K562 (cell line): Measurements from ENCODE around the gene PTPRT. TPM values are rescaled to one million over a fixed set of nuclear protein-coding genes. Genes with fewer than 3 reads are reported as not detected.

Experiments
- ATAC-seq: fragments of 200-7000 bp; cut with Tn5 transposase; 3 replicates; pipeline ENCODE4 v1.9.1; 2020; ENCODE audit warnings: moderate library complexity
- BruUV-seq: library from RNA; stranded (reverse); fragments of 400-500 nt; replicated peaks from 2 replicates; lab custom pipeline; 2021; lab: Mats Ljungman, UMichigan
- CTCF ChIA-PET: fragments of 300-600 bp; formaldehyde crosslinking; extraction: SDS; loops from one replicate; lab custom pipeline; 2021; ENCODE audit warnings: low intra/inter-chr PET ratio; lab: Yijun Ruan, JAX
- POLR2A ChIA-PET: fragments of 300-600, 350-650 bp; sonication (Branson Sonifier 250); formaldehyde crosslinking; extraction: SDS; loops from one replicate; lab custom pipeline; 2021; ENCODE audit warnings: antibody characterized with exemption, inconsistent platforms; lab: Yijun Ruan, JAX
- DNase-seq, 4 experiments: peaks; one replicate each; pipeline versions ENCODE4 v3.0.0 to v3.0.0-alpha.2; 2011 to 2018; ENCODE audit warnings: low spot score in 3 of 4, mixed read lengths in 3 of 4; ENCODE audit errors: extremely low read depth in 1 of 4
- FAIRE-seq: peaks from 2 replicates; lab custom pipeline; 2011; peaks lifted over from hg19 to GRCh38; lab: Jason Lieb, UNC
- H2AFZ ChIP-seq: 2 replicates; pipeline ENCODE4 v1.6.0; 2011; ENCODE audit warnings: low read depth, low read length, control low read depth, inconsistent platforms
- H3K27ac ChIP-seq: fragments of 200-600 bp; 3 replicates; pipeline ENCODE4 v1.8.0; 2011; ENCODE audit warnings: low read depth, mild to moderate bottlenecking, control low read depth, inconsistent platforms, low read length, moderate library complexity, mixed read lengths; ENCODE audit errors: extremely low read depth
- H3K27me3 ChIP-seq, 2 experiments: fragments of 300-600 bp in 1 of 2; 2 replicates in 1 of 2; 3 replicates in 1 of 2; pipeline versions ENCODE4 v1.6.0 to v1.8.0; 2011; ENCODE audit warnings: inconsistent platforms in 2 of 2, low read length in 2 of 2, mild to moderate bottlenecking in 1 of 2, mixed read lengths in 1 of 2, moderate library complexity in 1 of 2; ENCODE audit not compliant: control insufficient read depth in 2 of 2, insufficient read depth in 2 of 2
- H3K36me3 ChIP-seq: fragments of 300-600 bp; 3 replicates; pipeline ENCODE4 v1.8.0; 2011; ENCODE audit warnings: mild to moderate bottlenecking, low read length, inconsistent platforms; ENCODE audit not compliant: control insufficient read depth, insufficient read depth
- H3K4me1 ChIP-seq, 2 experiments: fragments of 200-600 bp in 1 of 2; replicated peaks in 1 of 2; 2 replicates in 1 of 2; 3 replicates in 1 of 2; pipeline versions ENCODE4 v1.5.1 to v1.8.0; 2011; ENCODE audit warnings: inconsistent platforms in 2 of 2, low read length in 2 of 2, mild to moderate bottlenecking in 1 of 2, mixed read lengths in 1 of 2, moderate library complexity in 1 of 2; ENCODE audit not compliant: control insufficient read depth in 2 of 2, insufficient read depth in 2 of 2
- H3K4me2 ChIP-seq: 2 replicates; pipeline ENCODE4 v1.6.1; 2011; ENCODE audit warnings: low read length, control low read depth, inconsistent platforms, mixed read lengths; ENCODE audit not compliant: insufficient read depth
- H3K4me3 ChIP-seq: fragments of 200-600 bp; sonication (generic), shearing (Covaris generic); 2 replicates; pipeline ENCODE4 v1.5.1; 2016; ENCODE audit warnings: control low read depth, inconsistent platforms
- H3K79me2 ChIP-seq: fragments of 200-600 bp; 3 replicates; pipeline ENCODE4 v1.8.0; 2011; ENCODE audit warnings: low read length, inconsistent platforms; ENCODE audit not compliant: control insufficient read depth, insufficient read depth
- H3K9ac ChIP-seq, 2 experiments: 2 replicates each; pipeline versions ENCODE4 v1.6.0 to v1.6.1; 2011; ENCODE audit warnings: low read depth in 2 of 2, low read length in 2 of 2, control low read depth in 1 of 2, inconsistent platforms in 1 of 2, mild to moderate bottlenecking in 1 of 2, mixed read lengths in 1 of 2; ENCODE audit not compliant: insufficient read depth in 1 of 2
- H3K9me1 ChIP-seq: one replicate; pipeline ENCODE4 v1.6.0; 2011; ENCODE audit warnings: inconsistent platforms, mild to moderate bottlenecking, low read length, moderate library complexity; ENCODE audit not compliant: control insufficient read depth, insufficient read depth
- H3K9me3 ChIP-seq: replicated peaks from 2 replicates; pipeline ENCODE4 v1.5.1; 2011; ENCODE audit warnings: low read depth, low read length, inconsistent platforms; ENCODE audit not compliant: control insufficient read depth, insufficient read depth
- H4K20me1 ChIP-seq: replicated peaks from 2 replicates; pipeline ENCODE4 v1.6.1; 2011; ENCODE audit warnings: low read length, inconsistent platforms, mixed read lengths; ENCODE audit not compliant: control insufficient read depth, insufficient read depth
- CHD1 ChIP-seq: fragments of 200-600 bp; sonication (generic); IDR thresholded peaks from one replicate; pipeline ENCODE4 v1.6.1; 2012; ENCODE audit warnings: mild to moderate bottlenecking, moderate library complexity, low read length, inconsistent platforms
- GTF2E2 ChIP-seq: fragments of 200-800 bp; sonication (Bioruptor generic); IDR thresholded peaks from 2 replicates; pipeline ENCODE4 v1.6.1; 2016; ENCODE audit warnings: missing genetic modification characterization, missing compliant biosample characterization
- HINFP ChIP-seq: fragments of 450-650 bp; conservative IDR thresholded peaks from 2 replicates; pipeline ENCODE4 v1.6.1; 2016; ENCODE audit warnings: missing genetic modification characterization, low read depth, mild to moderate bottlenecking, control low read depth, missing compliant biosample characterization
- ILK ChIP-seq: fragments of 450-650 bp; IDR thresholded peaks from 2 replicates; pipeline ENCODE4 v1.6.1; 2016; ENCODE audit warnings: missing genetic modification characterization, low read depth, mild to moderate bottlenecking, missing compliant biosample characterization, moderate library complexity, borderline replicate concordance
- KDM1A ChIP-seq, 2 experiments: fragments of 450-650 bp; IDR thresholded peaks; 2 replicates each; pipeline ENCODE4 v1.6.1; 2016; ENCODE audit warnings: mild to moderate bottlenecking in 2 of 2
- MTA1 ChIP-seq: fragments of 450-650 bp; IDR thresholded peaks from 2 replicates; pipeline ENCODE4 v1.6.1; 2017; ENCODE audit warnings: borderline replicate concordance
- NFATC3 ChIP-seq: fragments of 450-650 bp; IDR thresholded peaks from 2 replicates; pipeline ENCODE4 v1.6.1; 2017; ENCODE audit warnings: mild to moderate bottlenecking
- NFIX ChIP-seq: fragments of 250-450 bp; sonication (Bioruptor Pico); IDR thresholded peaks from 2 replicates; pipeline ENCODE4 v1.4.0; 2020; ENCODE audit warnings: low read depth, mild to moderate bottlenecking, moderate library complexity
- SIN3A ChIP-seq, 2 experiments: fragments of 150-350 bp in 1 of 2; IDR thresholded peaks; 2 replicates each; pipeline ENCODE4 v1.6.1; 2011 to 2016; ENCODE audit warnings: borderline replicate concordance in 2 of 2, low read depth in 2 of 2, low read length in 2 of 2, mild to moderate bottlenecking in 2 of 2, moderate library complexity in 2 of 2; ENCODE audit not compliant: control insufficient read depth in 1 of 2
- TSHZ1 ChIP-seq: fragments of 250-450 bp; sonication (Bioruptor Pico); IDR thresholded peaks from 2 replicates; pipeline ENCODE4 v1.4.0; 2020; ENCODE audit warnings: mild to moderate bottlenecking, moderate library complexity
- ZNF41 ChIP-seq: fragments of 250-450 bp; sonication (Bioruptor Pico); conservative IDR thresholded peaks from 2 replicates; pipeline ENCODE4 v1.4.0; 2020; ENCODE audit warnings: mild to moderate bottlenecking
- WGBS: fragments of 100-300 bp; shearing (Covaris generic); methylation state at CpG from one replicate; pipeline ENCODE4 v1.1.6; 2016; ENCODE audit warnings: low coverage, mixed read lengths; ENCODE audit not compliant: insufficient coverage; ENCODE audit errors: missing lambda C conversion rate; 5-methylcytosine and 5-hydroxymethylcytosine counted together
- in situ Hi-C: fragments of 300-500 bp; cut with MboI; formaldehyde crosslinking; loops from 4 replicates; pipeline ENCODE4 v1.15.0; 2018; ENCODE audit warnings: inconsistent platforms, mixed read lengths
- intact Hi-C: fragments of 100-400 bp; cut with micrococcal nuclease; formaldehyde crosslinking; loops from 2 replicates; pipeline ENCODE4 v1.14.2; 2022
- polyA plus RNA-seq, 8 experiments: library from polyadenylated mRNA; depleted of rRNA in 4 of 8; stranded (reverse) in 5 of 8; unstranded in 3 of 8; fragments of >200 nt; fragmentation: Nextera tagmentation in 2 of 8; fragmentation: Illumina TruSeq in 1 of 8; extraction: Ambion mirVana in 2 of 8; extraction: Trizol in 1 of 8; gene quantifications; 2 replicates each; pipeline versions ENCODE4 v1.2.1 to v1.2.3, GENCODE V29; 2011 to 2014; ENCODE audit warnings: inconsistent platforms in 1 of 8, missing spikeins in 1 of 8
- total RNA-seq, 7 experiments: library from RNA; depleted of rRNA in 6 of 7; stranded (reverse); fragments of >200 nt in 6 of 7; fragmentation: Illumina TruSeq in 2 of 7; extraction: Trizol in 2 of 7; gene quantifications; 2 replicates each; pipeline versions ENCODE4 v1.2.1 to v1.2.3, GENCODE V29; 2011 to 2021; ENCODE audit warnings: low replicate concordance in 1 of 7

Gene PTPRT
- total and polyA plus RNA-seq, 9 of the 15 experiments (the other 6 are each of a cell fraction or from before 2014, with no cell fraction given), result not detected

- no peak for TF ChIP-seq TSHZ1 (CRISPR knock-in tag)
- TF ChIP-seq, all 486 proteins: peak for 0
Measured at GRCh38 chr20:42567409-42567808, 622.3 kb downstream of the PTPRT start (continued).

- no peaks in the 10 kb centered on the region for H3K36me3 ChIP-seq
- intact Hi-C loops, result no loop called here
- H3K9me3 ChIP-seq, result no peaks in the 10 kb centered on the region
- no peaks in the 10 kb centered on the region for H3K27me3 ChIP-seq
- no peaks in the 10 kb centered on the region for H3K9me1 ChIP-seq
- no peak overlapping the region for H3K4me3 ChIP-seq
- no peaks in the 10 kb centered on the region for H3K4me1 ChIP-seq
- H2AFZ ChIP-seq, result no peak overlapping the region
- H3K4me2 ChIP-seq, result no peak overlapping the region
- no peaks in the 10 kb centered on the region for H4K20me1 ChIP-seq
- no peak overlapping the region for H3K9ac ChIP-seq
- 1% methylated on average over 9 of the region's 9 CpGs for WGBS
- no peak overlapping the region for H3K27ac ChIP-seq
- no peak for ATAC-seq
- POLR2A ChIA-PET, result no interaction called here
- no peak for DNase-seq
- no peaks in the 10 kb centered on the region for H3K79me2 ChIP-seq
- no TSS peak for BruUV-seq
- in situ Hi-C loops, result no loop called here
- CTCF ChIA-PET, result no interaction called here
- FAIRE-seq, result no peak
- no peak for TF ChIP-seq SIN3A (IDR thresholded peaks at IDR 0.05; ENCODE audit: borderline replicate concordance in 2 of 2, control insufficient read depth in 1 of 2, low read depth in 2 of 2, low read length in 2 of 2)
- no peak for TF ChIP-seq GTF2E2 (tag)
- no peak for TF ChIP-seq ILK (tag)
- no peak for TF ChIP-seq KDM1A (IDR thresholded peaks at IDR 0.05)
- no peak for TF ChIP-seq CHD1
- no peak for TF ChIP-seq NFATC3
- TF ChIP-seq MTA1, result no peak
- no peak for TF ChIP-seq HINFP (tag)
- no peak for TF ChIP-seq NFIX (CRISPR knock-in tag)
- TF ChIP-seq ZNF41 (CRISPR knock-in tag), result no peak
Measured at GRCh38 chr20:42565235-42565995, 624.3 kb downstream of the PTPRT start.
